IMR-90 (cell line): ENCODE data around the gene HAUS3. TPM values are rescaled to one million over a fixed set of nuclear protein-coding genes. Genes with fewer than 3 reads are reported as not detected.

Experiments
- ATAC-seq: fragments of 200-7000 bp; cut with Tn5 transposase; 2 replicates; pipeline ENCODE4 v1.9.1; 2020; ENCODE audit warnings: low read depth, mild to moderate bottlenecking, moderate library complexity
- BruUV-seq: library from RNA; stranded (reverse); fragments of 400-500 nt; replicated peaks from 2 replicates; lab custom pipeline; 2021; lab: Mats Ljungman, UMichigan
- CTCF ChIA-PET: fragments of 300-600 bp; formaldehyde crosslinking; extraction: SDS; loops from one replicate; lab custom pipeline; 2021; ENCODE audit warnings: antibody characterized with exemption; lab: Yijun Ruan, JAX
- POLR2A ChIA-PET: fragments of 300-600 bp; sonication (Branson Sonifier 250); formaldehyde crosslinking; loops from one replicate; lab custom pipeline; 2022; ENCODE audit warnings: antibody characterized with exemption; ENCODE audit not compliant: unreplicated experiment; lab: Charles Lee
- DNase-seq: peaks from one replicate; pipeline ENCODE4 v3.0.0; 2013
- H2AFZ ChIP-seq: replicated peaks from 2 replicates; pipeline ENCODE3; 2013; ENCODE audit warnings: low read length, mild to moderate bottlenecking; ENCODE audit not compliant: poor library complexity
- H2AK5ac ChIP-seq: 2 replicates; pipeline ENCODE4 v1.6.1; 2013; ENCODE audit warnings: low read depth, low read length, inconsistent platforms
- H2AK9ac ChIP-seq: replicated peaks from 2 replicates; pipeline ENCODE3; 2013; ENCODE audit warnings: mild to moderate bottlenecking, low read depth, low read length, moderate library complexity; ENCODE audit not compliant: poor library complexity
- H2BK120ac ChIP-seq: 2 replicates; pipeline ENCODE4 v1.6.1; 2013; ENCODE audit warnings: low read depth, low read length, inconsistent platforms
- H2BK15ac ChIP-seq: 3 replicates; pipeline ENCODE4 v1.6.1; 2013; ENCODE audit warnings: low read depth, low read length, inconsistent platforms
- H2BK20ac ChIP-seq: 2 replicates; pipeline ENCODE4 v1.6.1; 2013; ENCODE audit warnings: low read depth, mild to moderate bottlenecking, inconsistent platforms, low read length, moderate library complexity
- H2BK5ac ChIP-seq: 2 replicates; pipeline ENCODE4 v1.6.1; 2013; ENCODE audit warnings: mild to moderate bottlenecking, low read depth, low read length, inconsistent platforms; ENCODE audit not compliant: poor library complexity, severe bottlenecking
- H3K14ac ChIP-seq: replicated peaks from 2 replicates; pipeline ENCODE4 v1.6.1; 2013; ENCODE audit warnings: low read depth, low read length, inconsistent platforms
- H3K18ac ChIP-seq: 2 replicates; pipeline ENCODE4 v1.6.1; 2013; ENCODE audit warnings: low read depth, low read length, control low read depth
- H3K23ac ChIP-seq: 2 replicates; pipeline ENCODE4 v1.6.1; 2013; ENCODE audit warnings: low read depth, low read length, inconsistent platforms
- H3K27ac ChIP-seq: 2 replicates; pipeline ENCODE4 v1.5.1; 2013; ENCODE audit warnings: mild to moderate bottlenecking, control low read depth, low read length; ENCODE audit not compliant: insufficient read depth
- H3K27me3 ChIP-seq: 2 replicates; pipeline ENCODE4 v1.6.1; 2013; ENCODE audit warnings: low read length; ENCODE audit not compliant: control insufficient read depth, insufficient read depth
- H3K36me3 ChIP-seq: 2 replicates; pipeline ENCODE4 v1.6.1; 2013; ENCODE audit warnings: low read length, mixed read lengths; ENCODE audit not compliant: control insufficient read depth, insufficient read depth
- H3K4ac ChIP-seq: 2 replicates; pipeline ENCODE4 v1.6.1; 2013; ENCODE audit warnings: low read depth, low read length, inconsistent platforms
- H3K4me1 ChIP-seq: 2 replicates; pipeline ENCODE4 v1.6.1; 2013; ENCODE audit warnings: low read length, mixed read lengths; ENCODE audit not compliant: control insufficient read depth, insufficient read depth
- H3K4me2 ChIP-seq: 2 replicates; pipeline ENCODE4 v1.6.1; 2013; ENCODE audit warnings: low read depth, mild to moderate bottlenecking, control low read depth, low read length, moderate library complexity
- H3K4me3 ChIP-seq: 2 replicates; pipeline ENCODE4 v1.5.1; 2013; ENCODE audit warnings: low read depth, mild to moderate bottlenecking, control low read depth, low read length, moderate library complexity; ENCODE audit not compliant: insufficient read depth
- H3K56ac ChIP-seq: 2 replicates; pipeline ENCODE4 v1.6.1; 2013; ENCODE audit warnings: low read length, inconsistent platforms; ENCODE audit not compliant: insufficient read depth; ENCODE audit errors: extremely low read depth
- H3K79me1 ChIP-seq, 2 experiments: 2 replicates each; pipeline ENCODE4 v1.6.1; 2013; ENCODE audit warnings: low read length in 2 of 2, inconsistent platforms in 1 of 2, low read depth in 1 of 2
- H3K9ac ChIP-seq: 2 replicates; pipeline ENCODE4 v1.6.1; 2013; ENCODE audit warnings: low read depth, low read length, control low read depth
- H3K9me1 ChIP-seq: 2 replicates; pipeline ENCODE4 v1.6.1; 2013; ENCODE audit warnings: low read length, inconsistent platforms; ENCODE audit not compliant: insufficient read depth
- H3K9me3 ChIP-seq: 2 replicates; pipeline ENCODE4 v1.6.1; 2013; ENCODE audit warnings: low read length; ENCODE audit not compliant: control insufficient read depth, insufficient read depth
- H4K20me1 ChIP-seq: 2 replicates; pipeline ENCODE4 v1.6.1; 2013; ENCODE audit warnings: low read length, inconsistent platforms; ENCODE audit not compliant: insufficient read depth
- H4K5ac ChIP-seq: 2 replicates; pipeline ENCODE4 v1.6.1; 2013; ENCODE audit warnings: mild to moderate bottlenecking, low read depth, low read length, control low read depth
- H4K8ac ChIP-seq, 2 experiments: 2 replicates each; pipeline ENCODE4 v1.6.1; 2013; ENCODE audit warnings: low read depth in 2 of 2, low read length in 2 of 2, control low read depth in 1 of 2, inconsistent platforms in 1 of 2
- H4K91ac ChIP-seq: 2 replicates; pipeline ENCODE4 v1.6.1; 2013; ENCODE audit warnings: low read depth, low read length, inconsistent platforms; ENCODE audit not compliant: insufficient read depth
- CEBPB ChIP-seq: IDR thresholded peaks from 2 replicates; pipeline ENCODE4 v1.6.1; 2012; ENCODE audit warnings: low read depth, low read length, improper control_type of control experiment
- CTCF ChIP-seq: conservative IDR thresholded peaks from 2 replicates; pipeline ENCODE4 v1.5.1; 2012; ENCODE audit warnings: mild to moderate bottlenecking, low read depth, low read length, improper control_type of control experiment
- ELK1 ChIP-seq: fragments of 150-350 bp; IDR thresholded peaks from 2 replicates; pipeline ENCODE4 v1.6.1; 2016; ENCODE audit warnings: low read depth, mild to moderate bottlenecking, low read length, moderate library complexity, borderline replicate concordance
- MXI1 ChIP-seq: IDR thresholded peaks from 2 replicates; pipeline ENCODE4 v1.6.1; 2012; ENCODE audit warnings: low read depth, mild to moderate bottlenecking, low read length, moderate library complexity, borderline replicate concordance
- POLR2A ChIP-seq: IDR thresholded peaks from 2 replicates; pipeline ENCODE4 v1.6.1; 2012; ENCODE audit warnings: mild to moderate bottlenecking, low read depth, low read length
- RAD21 ChIP-seq: IDR thresholded peaks from 2 replicates; pipeline ENCODE4 v1.6.1; 2012; ENCODE audit warnings: low read length, improper control_type of control experiment
- RCOR1 ChIP-seq: IDR thresholded peaks from 2 replicates; pipeline ENCODE4 v1.6.1; 2012; ENCODE audit warnings: mild to moderate bottlenecking, low read length, improper control_type of control experiment; ENCODE audit not compliant: insufficient replicate concordance
- RFX5 ChIP-seq: IDR thresholded peaks from 2 replicates; pipeline ENCODE4 v1.8.0; 2012; ENCODE audit warnings: low read depth, mild to moderate bottlenecking, low read length, moderate library complexity
- SMC3 ChIP-seq: fragments of 150-350 bp; IDR thresholded peaks from 2 replicates; pipeline ENCODE4 v1.6.1; 2016; ENCODE audit warnings: low read depth, mild to moderate bottlenecking, antibody characterized with exemption, low read length, moderate library complexity
- WGBS, 2 experiments: methylation state at CpG; one replicate each; pipeline versions ENCODE4 v1.1.5 to v1.1.7; 2013; ENCODE audit warnings: missing lambda C conversion rate in 2 of 2; ENCODE audit not compliant: insufficient read length in 1 of 2; ENCODE audit errors: extremely low coverage in 2 of 2; 5-methylcytosine and 5-hydroxymethylcytosine counted together
- dilution Hi-C: fragments of 300-500 bp; cut with HindIII; formaldehyde crosslinking; loops from one replicate; pipeline ENCODE4 v1.14.3; 2018; ENCODE audit warnings: low sequenced_read_pairs; ENCODE audit not compliant: unreplicated experiment
- in situ Hi-C: fragments of 300-500 bp; cut with MboI; formaldehyde crosslinking; loops from 3 replicates; pipeline ENCODE4 v1.14.3; 2019; ENCODE audit warnings: low sequenced_read_pairs, inconsistent platforms, mixed read lengths
- intact Hi-C: fragments of 100-400 bp; cut with micrococcal nuclease; formaldehyde crosslinking; loops from 2 replicates; pipeline ENCODE4 v1.10.0; 2022
- polyA plus RNA-seq, 3 experiments: library from polyadenylated mRNA; depleted of rRNA; stranded (reverse); fragments of >200 nt; gene quantifications; 2 replicates each; pipeline ENCODE4 v1.2.3, GENCODE V29; 2012; ENCODE audit warnings: low replicate concordance in 1 of 3
- total RNA-seq: library from RNA; depleted of rRNA; stranded (reverse); fragments of >200 nt; gene quantifications from 2 replicates; pipeline ENCODE4 v1.2.3, GENCODE V29; 2012

HAUS3 gene
- total and polyA plus RNA-seq, 2 of the 4 experiments (the other 2 are of a cell fraction) = 4.3 to 4.8 TPM

- no peak overlapping the region for H3K27ac ChIP-seq
- H2AFZ ChIP-seq = no peak overlapping the region
- in situ Hi-C loops = no loop called here
- ChIA-PET POLR2A (no interaction called here), CTCF (no interaction called here)
- H3K4me2 ChIP-seq = no peak overlapping the region
- intact Hi-C loops = no loop called here
- H2BK15ac ChIP-seq = no peak overlapping the region
- no peak overlapping the region for H3K18ac ChIP-seq
- H3K9me3 ChIP-seq = no peaks in the 10 kb centered on the region
- no peak overlapping the region for H2AK5ac ChIP-seq
- H3K36me3 ChIP-seq = no peaks in the 10 kb centered on the region
- DNase-seq = peak; percentile 44
- no peaks in the 10 kb centered on the region for H3K27me3 ChIP-seq
- BruUV-seq = no TSS peak
- H2AK9ac ChIP-seq = no peak overlapping the region
- H3K9me1 ChIP-seq = peaks cover 4% of the 10 kb centered on the region; the same call in 1 of the 2 replicates
- no peak overlapping the region for H3K4me3 ChIP-seq
- no peak overlapping the region for H2BK5ac ChIP-seq
- no peak overlapping the region for H2BK20ac ChIP-seq
- no peak overlapping the region for H2BK120ac ChIP-seq
- dilution Hi-C loops = no loop called here
- no peak overlapping the region for H3K56ac ChIP-seq
- no peak overlapping the region for H3K9ac ChIP-seq
- no CpG with 5 or more reads among the region's 3 CpGs for WGBS, 2 experiments
- no peak overlapping the region for H3K23ac ChIP-seq
- H4K8ac ChIP-seq = no peak overlapping the region
- no peak overlapping the region for H3K14ac ChIP-seq
- H3K79me1 ChIP-seq = no peaks in the 10 kb centered on the region; a peak in 1 of 4 replicates
- H4K91ac ChIP-seq = no peak overlapping the region
- no peak for TF ChIP-seq RFX5
- TF ChIP-seq CEBPB = peak; percentile 46; the same call in 1 of the 2 replicates
- TF ChIP-seq CTCF = no peak
- no peak for TF ChIP-seq SMC3
- no peak for TF ChIP-seq RCOR1
- TF ChIP-seq POLR2A = no peak
- TF ChIP-seq MXI1 = no peak
- no peak for TF ChIP-seq RAD21
- no peak for TF ChIP-seq ELK1
- no peaks in the 10 kb centered on the region for H4K20me1 ChIP-seq
- no peak overlapping the region for H3K4ac ChIP-seq
- no peak overlapping the region for H4K5ac ChIP-seq
- peak; percentile 57 for ATAC-seq
- H3K4me1 ChIP-seq = no peaks in the 10 kb centered on the region
Observed at GRCh38 chr4:2182994-2183393, 58.9 kb downstream of the HAUS3 start.
